ENCODE data around the gene MTMR3.

MTMR3 gene

DNA sequence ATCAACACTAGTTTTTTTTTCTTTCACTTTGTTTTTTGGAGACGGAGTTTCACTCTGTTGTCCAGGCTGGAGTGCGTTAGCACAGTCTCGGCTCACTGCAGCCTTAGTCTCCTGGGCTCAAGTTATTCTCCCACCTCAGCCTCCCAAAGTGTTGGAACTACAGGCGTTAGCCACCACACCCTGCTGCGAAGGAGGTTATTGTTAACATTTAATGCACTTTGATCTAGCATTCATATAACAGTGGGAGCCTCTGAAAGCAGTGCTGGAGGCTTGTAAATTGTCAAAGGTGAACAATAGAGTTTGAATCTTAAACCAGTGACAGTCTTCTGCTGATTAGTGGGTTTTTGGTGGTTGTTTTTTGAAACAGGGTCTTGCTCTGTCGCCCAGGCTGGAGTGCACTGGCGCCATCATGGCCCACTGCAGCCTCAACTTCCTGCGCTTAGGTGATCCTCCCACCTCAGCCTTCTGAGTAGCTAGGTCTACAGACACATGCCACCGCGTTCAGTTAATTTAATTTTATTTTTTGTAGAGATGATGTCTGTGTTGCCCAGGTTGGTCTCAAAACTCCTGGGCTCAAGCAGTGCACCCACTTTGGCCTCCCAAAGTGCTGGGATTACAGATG lies 100.4 kb downstream of the MTMR3 start:
- no peak overlapping the region for H3K4me3 ChIP-seq (replicated peaks; ENCODE audit: low read depth, low read length)
- TF ChIP-seq, protein P1, sequence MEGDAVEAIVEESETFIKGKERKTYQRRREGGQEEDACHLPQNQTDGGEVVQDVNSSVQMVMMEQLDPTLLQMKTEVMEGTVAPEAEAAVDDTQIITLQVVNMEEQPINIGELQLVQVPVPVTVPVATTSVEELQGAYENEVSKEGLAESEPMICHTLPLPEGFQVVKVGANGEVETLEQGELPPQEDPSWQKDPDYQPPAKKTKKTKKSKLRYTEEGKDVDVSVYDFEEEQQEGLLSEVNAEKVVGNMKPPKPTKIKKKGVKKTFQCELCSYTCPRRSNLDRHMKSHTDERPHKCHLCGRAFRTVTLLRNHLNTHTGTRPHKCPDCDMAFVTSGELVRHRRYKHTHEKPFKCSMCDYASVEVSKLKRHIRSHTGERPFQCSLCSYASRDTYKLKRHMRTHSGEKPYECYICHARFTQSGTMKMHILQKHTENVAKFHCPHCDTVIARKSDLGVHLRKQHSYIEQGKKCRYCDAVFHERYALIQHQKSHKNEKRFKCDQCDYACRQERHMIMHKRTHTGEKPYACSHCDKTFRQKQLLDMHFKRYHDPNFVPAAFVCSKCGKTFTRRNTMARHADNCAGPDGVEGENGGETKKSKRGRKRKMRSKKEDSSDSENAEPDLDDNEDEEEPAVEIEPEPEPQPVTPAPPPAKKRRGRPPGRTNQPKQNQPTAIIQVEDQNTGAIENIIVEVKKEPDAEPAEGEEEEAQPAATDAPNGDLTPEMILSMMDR (IDR thresholded peaks at IDR 0.05; ENCODE audit: low read depth, low read length, missing control alignments), result no peak
- DNase-seq (ENCODE audit: extremely low read depth, low read depth), result no peak

DNA sequence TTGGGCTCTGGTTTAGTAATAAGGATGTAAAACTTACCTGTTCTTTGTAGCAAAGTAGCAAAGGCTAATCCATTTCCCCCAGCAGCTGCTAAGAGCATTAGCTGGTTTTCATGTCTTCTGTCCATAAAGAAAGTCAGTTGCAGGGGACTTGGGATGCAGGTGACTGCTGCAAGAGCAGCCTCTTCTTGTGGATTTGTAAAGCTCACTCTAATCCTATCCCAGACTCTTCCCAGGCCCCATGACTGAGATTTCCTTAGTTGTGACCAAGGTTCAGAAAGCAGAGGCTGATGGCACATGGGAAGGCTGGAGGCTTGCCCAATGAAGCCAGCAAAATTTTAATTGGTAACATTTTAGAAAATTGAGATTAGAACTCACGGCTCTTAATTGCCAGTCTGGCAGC lies 102.9 kb downstream of the MTMR3 start:
- DNase-seq (ENCODE audit: extremely low read depth, low read depth), result no peak
- TF ChIP-seq, protein P1 (IDR thresholded peaks at IDR 0.05; ENCODE audit: low read depth, low read length, missing control alignments), result no peak
- H3K4me3 ChIP-seq (replicated peaks; ENCODE audit: low read depth, low read length), result no peak overlapping the region

DNA sequence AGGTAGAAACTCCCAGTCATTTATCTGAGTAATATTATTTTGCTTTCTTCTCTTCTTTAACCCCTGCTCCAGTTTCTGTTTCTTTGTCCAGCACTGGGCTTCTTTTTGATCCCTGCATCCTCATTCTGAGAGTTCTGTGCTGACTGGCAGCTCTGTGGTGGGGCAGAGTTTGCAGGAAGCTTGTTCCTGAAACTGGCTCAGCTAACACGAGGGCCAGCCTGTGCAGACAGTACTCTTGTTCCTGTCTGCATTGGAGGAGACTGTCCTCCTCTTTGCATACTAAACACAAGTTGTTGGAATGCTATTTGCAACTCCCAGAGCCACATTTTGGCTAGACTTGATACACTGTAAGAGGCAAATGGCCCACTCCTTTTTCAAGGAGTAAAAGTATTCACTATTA lies 104.2 kb downstream of the MTMR3 start:
- TF ChIP-seq, protein P1 (IDR thresholded peaks at IDR 0.05; ENCODE audit: low read depth, low read length, missing control alignments), result no peak
- no peak overlapping the region for H3K4me3 ChIP-seq (replicated peaks; ENCODE audit: low read depth, low read length)
- no peak for DNase-seq (ENCODE audit: extremely low read depth, low read depth)

DNA sequence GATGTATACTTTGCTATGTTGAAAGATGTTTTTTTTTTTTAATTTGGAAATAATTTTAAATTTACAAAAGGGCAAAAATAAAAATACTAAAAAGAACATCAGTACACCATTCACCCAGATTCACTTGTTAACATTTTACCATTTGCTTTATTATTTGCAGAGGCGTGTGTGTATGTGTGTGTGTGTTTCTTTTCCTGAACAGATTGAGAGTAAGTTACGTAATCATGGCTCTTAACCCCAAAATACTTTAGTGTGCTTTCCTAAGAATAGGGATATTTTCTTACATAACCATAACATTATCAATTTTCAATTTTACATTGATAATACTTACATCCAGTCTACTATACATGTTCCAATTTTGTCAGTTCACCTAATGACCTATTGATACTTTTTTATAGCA lies 105.7 kb downstream of the MTMR3 start:
- TF ChIP-seq, protein P1 (IDR thresholded peaks at IDR 0.05; ENCODE audit: low read depth, low read length, missing control alignments), result no peak
- DNase-seq (ENCODE audit: extremely low read depth, low read depth), result no peak
- H3K4me3 ChIP-seq (replicated peaks; ENCODE audit: low read depth, low read length), result no peak overlapping the region

DNA sequence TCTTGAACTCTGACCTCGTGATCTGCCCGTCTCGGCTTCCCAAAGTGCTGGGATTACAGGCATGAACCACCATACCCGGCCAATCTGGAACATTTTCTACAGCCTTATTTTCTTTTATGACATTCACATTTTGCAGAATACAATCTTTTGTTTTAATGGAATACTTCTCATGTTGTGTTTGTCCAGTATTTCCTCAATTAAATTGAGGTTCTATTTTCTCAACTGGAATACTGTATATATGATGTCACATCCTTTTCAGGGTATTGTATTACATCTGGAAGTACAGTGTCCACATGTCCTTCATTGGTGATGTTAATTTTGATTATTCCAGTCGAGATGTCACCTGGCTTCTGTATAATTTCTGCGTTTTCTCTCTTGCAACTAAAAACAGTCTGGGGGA lies 106.5 kb downstream of the MTMR3 start:
- no peak overlapping the region for H3K4me3 ChIP-seq (replicated peaks; ENCODE audit: low read depth, low read length)
- DNase-seq (ENCODE audit: extremely low read depth, low read depth), result no peak
- TF ChIP-seq, protein P1 (IDR thresholded peaks at IDR 0.05; ENCODE audit: low read depth, low read length, missing control alignments), result no peak

DNA sequence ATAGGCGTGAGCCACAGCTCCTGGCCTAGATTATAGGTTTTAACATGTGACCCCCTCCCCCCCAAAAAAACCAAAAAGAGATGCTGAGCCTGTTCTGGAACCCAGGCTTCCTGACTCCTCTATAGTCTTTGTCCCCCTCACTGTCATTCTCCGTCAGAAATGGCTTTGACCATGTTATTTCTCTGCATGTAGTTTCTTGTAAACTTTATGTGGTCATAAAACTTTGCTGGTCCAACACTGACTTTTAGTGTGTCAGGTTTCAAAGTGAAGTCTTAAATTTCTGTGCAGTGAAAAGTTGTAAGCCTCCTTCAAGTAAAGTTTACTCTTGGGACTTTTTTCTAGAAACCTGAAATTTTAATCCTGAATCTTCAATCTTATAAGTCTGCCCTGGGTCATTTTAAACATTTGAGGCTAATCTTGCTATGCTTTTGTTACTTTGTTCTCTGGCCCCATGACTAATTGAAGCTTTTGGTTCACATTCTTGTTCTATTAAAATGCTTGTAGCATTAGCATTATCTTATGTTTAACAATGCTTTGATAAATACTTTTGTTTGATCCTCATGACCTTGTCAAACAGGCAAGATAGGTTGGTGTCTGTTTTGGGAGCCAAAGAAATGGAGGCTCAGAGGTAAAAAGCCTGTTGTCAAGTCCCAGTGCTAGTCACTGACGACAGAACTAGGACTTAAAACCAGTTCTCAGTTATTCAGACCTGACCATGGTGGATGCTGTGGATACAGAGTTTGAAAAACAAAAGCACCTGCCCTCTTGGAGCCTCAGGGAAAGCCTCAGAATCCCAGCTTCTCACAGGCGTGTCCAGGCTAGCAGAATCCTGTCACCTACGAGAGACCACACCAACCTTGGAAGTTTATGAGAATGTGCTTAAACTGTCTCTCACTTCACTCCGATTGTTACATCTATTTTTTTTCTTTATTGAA lies 109.6 kb downstream of the MTMR3 start:
- TF ChIP-seq, protein P1 (IDR thresholded peaks at IDR 0.05; ENCODE audit: low read depth, low read length, missing control alignments), result no peak
- H3K4me3 ChIP-seq (replicated peaks; ENCODE audit: low read depth, low read length), result no peak overlapping the region
- DNase-seq (ENCODE audit: extremely low read depth, low read depth), result no peak
